GM10847 (cell line): ENCODE measurements around the gene PARP3.

ENCODE experiments used
- POLR2A ChIP-seq: IDR thresholded peaks from 2 replicates; pipeline ENCODE4 v1.6.1; 2011; ENCODE audit not compliant: insufficient read length; ENCODE audit errors: extremely low read depth

PARP3 gene

DNA sequence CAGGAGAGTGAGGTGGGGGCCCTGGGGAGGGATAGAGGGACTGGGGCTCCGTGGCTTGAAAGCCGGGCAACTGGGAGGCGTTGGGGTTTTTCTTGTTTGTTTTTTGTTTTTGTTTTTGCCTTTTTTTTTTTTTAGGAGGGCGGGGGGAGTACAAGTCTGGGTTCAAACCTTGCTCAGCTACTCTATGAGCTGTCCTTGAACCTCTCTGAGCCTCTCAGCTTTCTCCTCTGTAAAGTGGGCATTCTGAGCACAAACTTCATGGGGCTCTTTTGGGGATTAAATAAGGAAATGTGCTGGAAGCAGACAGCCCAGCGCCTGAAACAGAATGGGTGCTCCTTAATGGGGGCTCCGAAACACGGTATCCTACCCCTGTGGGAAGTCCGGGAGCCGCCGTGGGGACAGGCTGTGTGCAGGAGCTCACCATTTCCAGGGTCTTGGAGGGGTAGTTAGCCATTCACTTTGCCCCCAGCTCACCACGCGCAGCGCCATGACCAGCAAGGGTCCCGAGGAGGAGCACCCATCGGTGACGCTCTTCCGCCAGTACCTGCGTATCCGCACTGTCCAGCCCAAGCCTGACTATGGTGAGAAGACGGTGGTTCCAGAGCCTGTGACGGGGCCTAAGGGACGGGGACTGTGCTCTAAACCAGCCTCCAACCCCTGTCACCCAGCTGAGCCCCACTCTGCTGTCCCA lies 41.6 kb downstream of the PARP3 start:
- no peak for TF ChIP-seq POLR2A

- TF ChIP-seq POLR2A, result no peak
Measured at GRCh38 chr3:51984269-51984647, 42.1 kb downstream of the PARP3 start.

DNA sequence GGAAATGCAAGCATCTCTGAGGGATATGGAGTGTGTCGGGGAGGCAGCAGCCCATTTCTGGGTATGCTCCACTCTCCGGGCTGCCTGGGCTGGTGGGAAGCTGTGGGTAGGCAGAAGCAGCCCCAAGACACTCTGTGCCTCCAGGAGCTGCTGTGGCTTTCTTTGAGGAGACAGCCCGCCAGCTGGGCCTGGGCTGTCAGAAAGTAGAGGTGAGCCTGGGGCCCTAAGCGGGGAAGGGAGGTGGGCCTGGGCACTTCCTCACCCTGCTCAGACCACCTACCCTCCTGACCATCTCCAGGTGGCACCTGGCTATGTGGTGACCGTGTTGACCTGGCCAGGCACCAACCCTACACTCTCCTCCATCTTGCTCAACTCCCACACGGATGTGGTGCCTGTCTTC lies 42.9 kb downstream of the PARP3 start:
- no peak for TF ChIP-seq POLR2A

- TF ChIP-seq POLR2A, result no peak
Measured at GRCh38 chr3:51986010-51986947, 44.1 kb downstream of the PARP3 start.

GRCh38 chr3:51987568-51987967 lies 45.4 kb downstream of the PARP3 start:
- no peak for TF ChIP-seq POLR2A

DNA sequence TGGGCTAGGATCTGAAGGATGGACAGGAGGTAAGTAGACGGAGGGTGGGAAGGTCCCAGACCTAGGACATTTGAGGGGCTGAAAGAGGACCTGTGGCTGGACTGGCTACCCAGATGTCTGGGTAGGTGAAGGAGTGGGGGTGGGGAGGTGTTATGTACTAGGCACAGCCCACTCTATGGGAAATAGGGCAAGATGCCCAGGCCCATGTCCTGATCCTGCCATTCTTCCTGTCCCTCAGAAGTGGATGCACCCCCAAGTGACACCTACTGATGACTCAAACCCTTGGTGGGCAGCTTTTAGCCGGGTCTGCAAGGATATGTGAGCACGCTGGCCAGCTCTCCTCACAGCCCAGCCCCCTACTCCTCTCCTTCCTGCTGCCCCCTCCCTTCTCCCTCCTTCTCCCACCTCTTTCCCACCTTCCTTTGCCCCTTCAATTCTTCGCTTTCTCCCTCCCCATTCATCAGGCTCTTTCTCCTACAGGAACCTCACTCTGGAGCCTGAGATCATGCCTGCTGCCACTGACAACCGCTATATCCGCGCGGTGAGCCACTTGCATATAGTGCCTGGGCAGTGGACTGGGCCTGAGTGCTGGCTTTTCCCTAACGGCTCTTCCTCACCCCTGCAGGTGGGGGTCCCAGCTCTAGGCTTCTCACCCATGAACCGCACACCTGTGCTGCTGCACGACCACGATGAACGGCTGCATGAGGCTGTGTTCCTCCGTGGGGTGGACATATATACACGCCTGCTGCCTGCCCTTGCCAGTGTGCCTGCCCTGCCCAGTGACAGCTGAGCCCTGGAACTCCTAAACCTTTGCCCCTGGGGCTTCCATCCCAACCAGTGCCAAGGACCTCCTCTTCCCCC lies 46.4 kb downstream of the PARP3 start:
- no peak for TF ChIP-seq POLR2A

GRCh38 chr3:51992017-51992682 lies 50.0 kb downstream of the PARP3 start:
- TF ChIP-seq POLR2A, result peak; percentile 8

GRCh38 chr3:51994530-51994929 lies 52.4 kb downstream of the PARP3 start:
- no peak for TF ChIP-seq POLR2A

DNA sequence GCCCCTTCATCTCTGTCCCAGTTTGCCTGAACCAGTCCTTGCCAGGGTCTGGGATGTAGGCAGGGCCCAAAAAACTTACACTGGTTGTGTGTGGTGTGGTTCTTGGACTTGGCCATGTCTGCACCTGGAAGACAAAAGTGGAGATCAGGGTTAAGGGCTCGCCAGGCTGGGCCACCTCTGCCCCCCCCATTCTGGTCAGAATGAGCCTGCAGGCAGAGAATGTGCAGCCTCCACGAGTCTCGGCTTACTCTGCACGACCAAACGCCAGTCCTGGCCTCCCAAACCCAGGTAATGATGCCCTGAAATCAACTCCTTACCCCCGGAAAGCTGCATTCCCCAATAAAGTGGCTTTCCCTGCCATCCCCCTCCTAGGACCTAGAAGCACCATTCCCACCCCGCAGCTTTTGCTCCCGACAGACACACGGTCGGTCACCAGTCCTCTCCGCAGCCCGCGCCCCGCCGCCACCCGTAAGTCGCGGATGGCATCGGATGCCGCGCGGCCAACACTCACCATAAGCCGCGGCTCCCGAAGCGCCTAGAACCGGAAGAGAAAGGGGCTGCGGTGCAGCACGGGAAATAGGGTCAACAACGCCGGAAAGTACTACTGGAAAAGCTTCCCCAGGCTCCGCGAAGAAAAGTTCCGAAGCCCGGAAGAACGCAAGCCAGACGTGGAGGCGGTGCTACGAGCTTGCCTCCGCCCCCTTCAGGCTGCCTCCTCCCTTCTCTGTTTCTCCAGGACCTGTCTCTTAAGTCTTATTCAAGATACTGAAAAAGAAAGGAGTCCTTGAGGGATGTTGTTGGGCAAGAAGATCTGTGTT lies 53.4 kb downstream of the PARP3 start, which contains the start of gene RPL29:
Gene RPL29 (minus strand): TSS at position 550 of the 818 bp plus-strand sequence. CDS start 434 bp downstream, at position 116.
- peak; percentile 98 for TF ChIP-seq POLR2A

GRCh38 chr3:51997172-51997571 lies 55.0 kb downstream of the PARP3 start:
- TF ChIP-seq POLR2A, result no peak

DNA sequence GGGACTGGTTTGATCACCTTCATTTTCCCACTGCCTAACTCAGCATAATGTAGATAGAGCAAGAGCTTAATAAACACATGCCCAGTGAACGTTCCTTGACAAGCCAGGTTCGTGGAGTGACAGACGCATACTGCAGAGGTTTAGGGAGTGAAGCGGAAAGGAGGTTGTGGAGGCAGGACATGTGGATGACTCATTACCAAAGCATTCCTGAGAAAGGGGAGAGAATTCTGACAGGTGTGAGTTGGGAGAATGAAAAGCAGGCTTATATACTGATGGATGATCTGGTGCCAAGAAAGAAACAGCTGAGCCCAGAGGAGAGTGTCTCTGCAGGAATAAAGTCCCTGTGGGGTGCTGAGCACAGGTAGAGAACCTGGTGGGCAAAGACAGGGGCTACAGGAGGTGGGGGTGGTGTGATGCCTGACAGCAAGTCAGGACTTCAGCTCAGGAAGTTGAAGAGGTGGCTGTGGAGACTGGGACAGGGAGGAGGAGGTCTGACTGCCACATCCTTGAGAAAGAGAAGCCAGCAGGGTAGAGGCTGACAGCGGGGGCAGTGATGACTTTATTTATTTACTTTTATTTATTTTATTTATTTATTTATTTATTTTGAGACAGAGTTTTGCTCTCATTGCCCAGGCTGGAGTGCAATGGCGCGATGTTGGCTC lies 55.9 kb downstream of the PARP3 start:
- no peak for TF ChIP-seq POLR2A
